Lower leg skin (tissue), 4 donors: Measurements from ENCODE around the gene SCYL1. TPM values are rescaled to one million over a fixed set of nuclear protein-coding genes. Genes with fewer than 3 reads are reported as not detected.

Source experiments
- DNase-seq, 2 donors: peaks; one replicate each; pipeline ENCODE4 v3.0.0-alpha.2; 2019; ENCODE audit warnings: low spot score in 2 of 2
- H3K4me3 ChIP-seq: fragments of 200-600 bp; sonication (generic); 2 replicates; pipeline ENCODE4 v1.5.1; 2017; ENCODE audit warnings: mild to moderate bottlenecking, low read depth; ENCODE audit not compliant: poor library complexity, severe bottlenecking
- CTCF ChIP-seq, 3 donors: fragments of 450-650 bp; IDR thresholded peaks; one replicate each; pipeline ENCODE4 v1.5.1; 2016; ENCODE audit warnings: antibody characterized with exemption in 3 of 3, mild to moderate bottlenecking in 3 of 3, moderate library complexity in 2 of 3
- POLR2A ChIP-seq, 2 donors: fragments of 450-650 bp; IDR thresholded peaks; one replicate each; pipeline ENCODE4 v1.6.1; 2016 to 2017; ENCODE audit warnings: antibody characterized with exemption in 2 of 2, mild to moderate bottlenecking in 1 of 2, moderate library complexity in 1 of 2
- WGBS, 2 donors: methylation state at CpG; one replicate each; pipeline ENCODE4 v1.1.5; 2018; 5-methylcytosine and 5-hydroxymethylcytosine counted together
- intact Hi-C: fragments of 100-400 bp; cut with DNase I; formaldehyde crosslinking; loops from one replicate; pipeline ENCODE4 v1.15.0; 2023; ENCODE audit warnings: low total_unique reads
- total RNA-seq, 4 donors: library from RNA; depleted of rRNA; stranded (reverse); fragments of >200 nt; gene quantifications; one replicate each; pipeline ENCODE4 v1.1.0, GENCODE V29; 2016

SCYL1 gene
- total RNA-seq, 4 donors from 2014 or later: 73.1 to 103 (median 89.5) TPM

- DNase-seq: no peak
- WGBS, 2 donors: 0 to 5% methylated on average over 15 to 25 of the region's 26 CpGs
- H3K4me3 ChIP-seq: peak overlapping the region; percentile 49
- TF ChIP-seq POLR2A (IDR thresholded peaks at IDR 0.05) (no peak), CTCF (IDR thresholded peaks at IDR 0.05) (no peak)
- intact Hi-C loops: loop anchor here (5.0 kb wide), 1 partner anchor 36 kb away; the partner anchor contains the start of gene MAP3K11
These were observed 51.5 kb downstream of the SCYL1 start for GRCh38 chr11:65576232-65576866.

- 12 to 15% methylated on average over 17 to 18 of the region's 18 CpGs for WGBS, 2 donors
- intact Hi-C loops: loop anchor here (5.0 kb wide), 1 partner anchor 35 kb away; the partner anchor contains the start of gene MAP3K11
- peak in 1 of 2 donors; percentile 95 for DNase-seq
- peak overlapping the region; percentile 49 for H3K4me3 ChIP-seq
- no peak for TF ChIP-seq POLR2A (IDR thresholded peaks at IDR 0.05)
- no peak for TF ChIP-seq CTCF (IDR thresholded peaks at IDR 0.05)
These were observed 52.2 kb downstream of the SCYL1 start for GRCh38 chr11:65576867-65577755.

GRCh38 chr11:65577756-65578109 lies 52.9 kb downstream of the SCYL1 start:
- TF ChIP-seq CTCF (IDR thresholded peaks at IDR 0.05): no peak
- TF ChIP-seq POLR2A (IDR thresholded peaks at IDR 0.05): no peak
- no peak for DNase-seq
- intact Hi-C loops: loop anchor here (5.0 kb wide), 1 partner anchor 35 kb away; the partner anchor contains the start of gene MAP3K11
- no peak overlapping the region for H3K4me3 ChIP-seq
- 33 to 44% methylated on average over 8 of the region's 8 CpGs for whole genome bisulfite sequencing, 2 donors

- DNase-seq: no peak
- TF ChIP-seq CTCF (IDR thresholded peaks at IDR 0.05) (no peak), POLR2A (IDR thresholded peaks at IDR 0.05) (no peak)
- intact Hi-C loops: loop anchor here (5.0 kb wide), 1 partner anchor 34 kb away; the partner anchor contains the start of gene MAP3K11
- no peak overlapping the region for H3K4me3 ChIP-seq
- 85 to 88% methylated on average over 7 of the region's 7 CpGs for WGBS, 2 donors
These were observed 53.3 kb downstream of the SCYL1 start for GRCh38 chr11:65578134-65578533.

- H3K4me3 ChIP-seq: no peak overlapping the region
- intact Hi-C loops: loop anchor here (5.0 kb wide), 1 partner anchor 34 kb away; the partner anchor contains the start of gene MAP3K11
- 78 to 79% methylated on average over 3 of the region's 3 CpGs for WGBS, 2 donors
- DNase-seq: no peak
- TF ChIP-seq POLR2A (IDR thresholded peaks at IDR 0.05): no peak
- no peak for TF ChIP-seq CTCF (IDR thresholded peaks at IDR 0.05)
These were observed 53.8 kb downstream of the SCYL1 start for GRCh38 chr11:65578667-65579066.
